ENCODE results near the gene PTPRM. TPM values are rescaled to one million over a fixed set of nuclear protein-coding genes. Genes with fewer than 3 reads are reported as not detected.

PTPRM gene
- total and polyA plus RNA-seq, 2 of the 8 experiments (the other 6 are each of a cell fraction or from before 2014, with no cell fraction given) = 4.1 to 7.0 TPM

- no peak for DNase-seq (ENCODE audit: low read depth in 1 of 2, low spot score in 2 of 2)
- H3K79me2 ChIP-seq (ENCODE audit: control insufficient read depth in 1 of 2, insufficient read depth in 2 of 2, low read length in 2 of 2) = no peaks in the 10 kb centered on the region
- POLR2A ChIA-PET (ENCODE audit: partially characterized antibody) = no interaction called here
- H4K5ac ChIP-seq (ENCODE audit: insufficient read length, low read depth, low read length) = no peak overlapping the region
- no peaks in the 10 kb centered on the region for H3K79me1 ChIP-seq (ENCODE audit: low read depth, low read length)
- no peak overlapping the region for H4K91ac ChIP-seq (replicated peaks; ENCODE audit: insufficient read length, low read length)
- H3K56ac ChIP-seq (replicated peaks; ENCODE audit: insufficient read length, low read depth, low read length) = no peak overlapping the region
- no peak overlapping the region for H2BK15ac ChIP-seq (ENCODE audit: low read length)
- no peak overlapping the region for H3K4ac ChIP-seq (replicated peaks; ENCODE audit: insufficient read length, low read depth, low read length)
- no peak overlapping the region for H2BK20ac ChIP-seq (ENCODE audit: low read length)
- H3K18ac ChIP-seq (ENCODE audit: extremely low read depth, low read length) = no peak overlapping the region
- no peak overlapping the region for H3K27ac ChIP-seq (ENCODE audit: low read depth, low read length)
- H3K4me1 ChIP-seq (replicated peaks in 1 of 4; ENCODE audit: control insufficient read depth in 3 of 4, insufficient read depth in 4 of 4, low read length in 3 of 4) = peaks cover 3 to 12% (median 5%) of the 10 kb centered on the region in 4 experiments
- FAIRE-seq = no peak
- WGBS, 2 experiments (ENCODE audit: extremely low coverage in 1 of 2, insufficient coverage in 1 of 2, insufficient read length in 1 of 2, insufficient replicate concordance in 2 of 2, low coverage in 1 of 2, low lambda C conversion rate in 2 of 2, missing lambda C conversion rate in 1 of 2) = 81% methylated on average over 1 of the region's 1 CpG; no CpG with 5 or more reads in 1 of the 2 experiments
- no peak overlapping the region for H3K9ac ChIP-seq (replicated peaks in 1 of 4; ENCODE audit: extremely low read depth in 1 of 4, low read depth in 3 of 4, low read length in 3 of 4)
- CTCF ChIA-PET (ENCODE audit: partially characterized antibody) = interaction anchor here (1.4 kb wide), 1 partner anchor 75 kb away, joined by 3 read pairs; no protein-coding TSS in a partner anchor
- H3K23ac ChIP-seq (ENCODE audit: insufficient read length) = no peak overlapping the region
- peaks cover 6 to 11% of the 10 kb centered on the region in 2 experiments; a peak in 3 of 4 replicates for H3K9me3 ChIP-seq (ENCODE audit: insufficient read depth in 2 of 2, low read depth in 1 of 2, low read length in 1 of 2)
- no peak overlapping the region for H2AK5ac ChIP-seq (ENCODE audit: low read depth, low read length)
- H3K4me3 ChIP-seq (ENCODE audit: extremely low read depth in 1 of 4, insufficient read depth in 2 of 4, low read depth in 3 of 4, low read length in 4 of 4) = no peak overlapping the region
- no peaks in the 10 kb centered on the region for H3K27me3 ChIP-seq (replicated peaks in 1 of 4; ENCODE audit: control insufficient read depth in 3 of 4, extremely low read depth in 1 of 4, insufficient read depth in 3 of 4, low read length in 3 of 4)
- H2BK120ac ChIP-seq (replicated peaks; ENCODE audit: low read depth, low read length) = no peak overlapping the region
- no peaks in the 10 kb centered on the region for H4K20me1 ChIP-seq (replicated peaks in 1 of 2; ENCODE audit: control insufficient read depth in 1 of 2, insufficient read depth in 2 of 2, low read length in 2 of 2)
- no peak overlapping the region for H2BK5ac ChIP-seq (ENCODE audit: low read depth, low read length)
- H2AFZ ChIP-seq (ENCODE audit: low read length) = no peak overlapping the region
- no peak for TF ChIP-seq RXRA (IDR thresholded peaks at IDR 0.05; ENCODE audit: insufficient read depth, low read depth, low read length)
- TF ChIP-seq CEBPB (IDR thresholded peaks at IDR 0.05; ENCODE audit: low read depth, low read length) = no peak
- TF ChIP-seq TEAD4 (IDR thresholded peaks at IDR 0.05; ENCODE audit: low read depth, low read length) = no peak
- no peak for TF ChIP-seq ZNF274 (IDR thresholded peaks at IDR 0.05; ENCODE audit: borderline replicate concordance, extremely low read depth, low read length)
- TF ChIP-seq SP2 (IDR thresholded peaks at IDR 0.05; ENCODE audit: low read length) = no peak
- TF ChIP-seq CHD1 (IDR thresholded peaks at IDR 0.05; ENCODE audit: low read depth, low read length) = no peak
- TF ChIP-seq MAX (IDR thresholded peaks at IDR 0.05) = no peak
- TF ChIP-seq CTBP2 (IDR thresholded peaks at IDR 0.05; ENCODE audit: borderline replicate concordance, insufficient read depth, insufficient read length, low read length) = no peak
- no peak for TF ChIP-seq RFX5 (IDR thresholded peaks at IDR 0.05; ENCODE audit: borderline replicate concordance, low read depth, low read length)
- no peak for TF ChIP-seq ATF2 (IDR thresholded peaks at IDR 0.05; ENCODE audit: low read length)
- TF ChIP-seq TAF7 (optimal IDR thresholded peaks at IDR 0.05; ENCODE audit: borderline replicate concordance, low read depth, low read length) = no peak
- no peak for TF ChIP-seq KDM5A (IDR thresholded peaks at IDR 0.05; ENCODE audit: low read length)
- H3K23me2 ChIP-seq (ENCODE audit: low read depth, low read length) = no peaks in the 10 kb centered on the region
- no peak overlapping the region for H4K8ac ChIP-seq (ENCODE audit: extremely low read depth, insufficient read depth, low read length)
- no peak overlapping the region for H3K14ac ChIP-seq (ENCODE audit: insufficient read length)
- no peak overlapping the region for H3K4me2 ChIP-seq (ENCODE audit: insufficient read depth in 1 of 2, low read depth in 2 of 2, low read length in 2 of 2)
- H3K36me3 ChIP-seq (ENCODE audit: control insufficient read depth in 2 of 4, insufficient read depth in 4 of 4, low read length in 3 of 4) = no peaks in the 10 kb centered on the region
- H2BK12ac ChIP-seq (ENCODE audit: low read depth, low read length) = no peak overlapping the region
Observed at GRCh38 chr18:7743256-7743655, 176.1 kb downstream of the PTPRM start.
